ENCODE measurements around the gene PRKCH.

PRKCH gene

GRCh38 chr14:61285364-61285763, 36.0 kb upstream of the PRKCH start:
- no peak for DNase-seq (ENCODE audit: low read depth)
- TF ChIP-seq CTCF (IDR thresholded peaks at IDR 0.05; ENCODE audit: low read depth, low read length): no peak
- no peak for TF ChIP-seq MYC (IDR thresholded peaks at IDR 0.05; ENCODE audit: low read depth, low read length)
- no peak for TF ChIP-seq POLR2A (IDR thresholded peaks at IDR 0.05; ENCODE audit: extremely low read depth, insufficient read length)
- no peak overlapping the region for H3K4me3 ChIP-seq (ENCODE audit: low read depth, low read length)

GRCh38 chr14:61287196-61287595, 34.2 kb upstream of the PRKCH start:
- no peak for DNase-seq (ENCODE audit: low read depth)
- H3K4me3 ChIP-seq (ENCODE audit: low read depth, low read length): no peak overlapping the region
- TF ChIP-seq MYC (IDR thresholded peaks at IDR 0.05; ENCODE audit: low read depth, low read length) (no peak), CTCF (IDR thresholded peaks at IDR 0.05; ENCODE audit: low read depth, low read length) (no peak)

GRCh38 chr14:61288228-61288627, 33.2 kb upstream of the PRKCH start:
- no peak for DNase-seq (ENCODE audit: low read depth)
- TF ChIP-seq MAX (IDR thresholded peaks at IDR 0.05; ENCODE audit: low read depth, low read length): no peak
- no peak overlapping the region for H3K4me3 ChIP-seq (ENCODE audit: low read depth, low read length)

- H3K4me3 ChIP-seq (ENCODE audit: low read depth, low read length): no peak overlapping the region
- TF ChIP-seq CTCF (IDR thresholded peaks at IDR 0.05; ENCODE audit: low read depth, low read length) (no peak), MAX (IDR thresholded peaks at IDR 0.05; ENCODE audit: low read depth, low read length) (no peak), POLR2A (IDR thresholded peaks at IDR 0.05; ENCODE audit: extremely low read depth, insufficient read length) (no peak), MYC (IDR thresholded peaks at IDR 0.05; ENCODE audit: low read depth, low read length) (no peak)
- DNase-seq (ENCODE audit: low read depth): no peak
Measured at GRCh38 chr14:61288720-61289119, 32.7 kb upstream of the PRKCH start.

- TF ChIP-seq MYC (IDR thresholded peaks at IDR 0.05; ENCODE audit: low read depth, low read length): no peak
- TF ChIP-seq CTCF (IDR thresholded peaks at IDR 0.05; ENCODE audit: low read depth, low read length): no peak
- no peak for TF ChIP-seq POLR2A (IDR thresholded peaks at IDR 0.05; ENCODE audit: extremely low read depth, insufficient read length)
- TF ChIP-seq MAX (IDR thresholded peaks at IDR 0.05; ENCODE audit: low read depth, low read length): no peak
- DNase-seq (ENCODE audit: low read depth): no peak
- no peak overlapping the region for H3K4me3 ChIP-seq (ENCODE audit: low read depth, low read length)
Measured at GRCh38 chr14:61290701-61291100, 30.7 kb upstream of the PRKCH start.

GRCh38 chr14:61296151-61296550, 25.2 kb upstream of the PRKCH start:
- TF ChIP-seq CTCF (IDR thresholded peaks at IDR 0.05; ENCODE audit: low read depth, low read length) (no peak), POLR2A (IDR thresholded peaks at IDR 0.05; ENCODE audit: extremely low read depth, insufficient read length) (no peak), MYC (IDR thresholded peaks at IDR 0.05; ENCODE audit: low read depth, low read length) (no peak), MAX (IDR thresholded peaks at IDR 0.05; ENCODE audit: low read depth, low read length) (no peak)
- no peak overlapping the region for H3K4me3 ChIP-seq (ENCODE audit: low read depth, low read length)
- no peak for DNase-seq (ENCODE audit: low read depth)

Measured in NB4 (cell line).